Activated T-cell treated with anti-CD3 and anti-CD28 coated beads, Interleukin-2, amount 50 U/mL, for 72 hours (primary cell): Measurements from ENCODE around the gene GC. TPM values are rescaled to one million over a fixed set of nuclear protein-coding genes. Genes with fewer than 3 reads are reported as not detected.
"Not testable (repeated sequence)": the region's sequence is repeated elsewhere in the genome, so short reads cannot be mapped to it uniquely, and the experiment has no call there.

ENCODE experiments used
- ATAC-seq, 2 donors: fragments of 150-1000 bp; cut with Tn5 transposase; replicated peaks in 1 of 2; 2 replicates each; pipeline ENCODE4 v1.10.0; 2021; ENCODE audit warnings: moderate library complexity in 2 of 2, mild to moderate bottlenecking in 1 of 2
- DNase-seq, 2 donors: peaks; one replicate each; pipeline ENCODE4 v3.0.0; 2021 to 2022; ENCODE audit warnings: mixed read lengths in 1 of 2
- H3K27ac Mint-ChIP-seq: one replicate; pipeline ENCODE4 v1.8.0; 2022; ENCODE audit warnings: mild to moderate bottlenecking, moderate library complexity, mixed read lengths
- H3K27me3 Mint-ChIP-seq: one replicate; pipeline ENCODE4 v1.8.0; 2022; ENCODE audit warnings: low read depth, mixed read lengths
- H3K36me3 Mint-ChIP-seq, 2 donors: one replicate each; pipeline ENCODE4 v1.8.0; 2022; ENCODE audit warnings: mixed read lengths in 2 of 2, mild to moderate bottlenecking in 1 of 2; ENCODE audit not compliant: insufficient read depth in 2 of 2
- H3K4me1 Mint-ChIP-seq: one replicate; pipeline ENCODE4 v1.8.0; 2022; ENCODE audit warnings: low read depth, mixed read lengths
- H3K4me3 Mint-ChIP-seq, 2 donors: one replicate each; pipeline ENCODE4 v1.8.0; 2022; ENCODE audit warnings: mild to moderate bottlenecking in 2 of 2, mixed read lengths in 2 of 2, moderate library complexity in 2 of 2
- H3K9me3 Mint-ChIP-seq, 2 donors: one replicate each; pipeline ENCODE4 v1.8.0; 2022; ENCODE audit warnings: mixed read lengths in 2 of 2
- total RNA-seq, 2 donors: library from RNA; stranded (reverse); gene quantifications; one replicate each; pipeline ENCODE4 v1.2.3, GENCODE V29; 2022

The GC gene
- not detected for total RNA-seq

- peaks cover 8% of the 10 kb centered on the region for H3K27me3 Mint-ChIP-seq
- no peak within 1 kb of the TSS for H3K27ac Mint-ChIP-seq
- peaks cover 0 to 3% of the 10 kb centered on the region in 2 donors for H3K9me3 Mint-ChIP-seq
- H3K4me3 Mint-ChIP-seq, result no peak within 1 kb of the TSS
- DNase-seq, result no peak
- H3K4me1 Mint-ChIP-seq, result no peaks in the 10 kb centered on the region
- no peak for ATAC-seq
- H3K36me3 Mint-ChIP-seq, result no peaks in the 10 kb centered on the region
These were observed at the start of gene GC for GRCh38 chr4:71783972-71784371. TSS of gene GC (minus strand) at chr4:71784079. CDS start at chr4:71784018, 61 bp downstream.

GRCh38 chr4:71833232-71833900 is 49.5 kb upstream of the GC start:
- Mint-ChIP-seq H3K27ac (no peak overlapping the region), H3K9me3 (peaks cover 0 to 2% of the 10 kb centered on the region in 2 donors), H3K4me3 (no peak overlapping the region), H3K27me3 (no peaks in the 10 kb centered on the region), H3K36me3 (no peaks in the 10 kb centered on the region), H3K4me1 (no peaks in the 10 kb centered on the region)
- DNase-seq, result no peak
- no peak for ATAC-seq

GRCh38 chr4:71832049-71832448 is 48.2 kb upstream of the GC start:
- no peaks in the 10 kb centered on the region for H3K4me1 Mint-ChIP-seq
- no peak overlapping the region for H3K4me3 Mint-ChIP-seq
- no peak for ATAC-seq
- no peaks in the 10 kb centered on the region for H3K36me3 Mint-ChIP-seq
- peaks cover 0 to 2% of the 10 kb centered on the region in 2 donors for H3K9me3 Mint-ChIP-seq
- no peak overlapping the region for H3K27ac Mint-ChIP-seq
- no peak for DNase-seq
- no peaks in the 10 kb centered on the region for H3K27me3 Mint-ChIP-seq

GRCh38 chr4:71830497-71831190 is 46.8 kb upstream of the GC start:
- no peaks in the 10 kb centered on the region for H3K4me1 Mint-ChIP-seq
- H3K27ac Mint-ChIP-seq, result no peak overlapping the region
- DNase-seq, result no peak
- no peaks in the 10 kb centered on the region for H3K27me3 Mint-ChIP-seq
- H3K9me3 Mint-ChIP-seq, result peaks cover 0 to 6% of the 10 kb centered on the region in 2 donors
- no peak for ATAC-seq
- H3K36me3 Mint-ChIP-seq, result peaks cover 0 to 2% of the 10 kb centered on the region in 2 donors
- no peak overlapping the region for H3K4me3 Mint-ChIP-seq

- H3K9me3 Mint-ChIP-seq, result peaks cover 3 to 8% of the 10 kb centered on the region in 2 donors
- DNase-seq, result no peak
- no peaks in the 10 kb centered on the region for H3K27me3 Mint-ChIP-seq
- H3K4me3 Mint-ChIP-seq, result no peak overlapping the region
- peaks cover 0 to 2% of the 10 kb centered on the region in 2 donors for H3K36me3 Mint-ChIP-seq
- H3K4me1 Mint-ChIP-seq, result no peaks in the 10 kb centered on the region
- ATAC-seq, result no peak
- H3K27ac Mint-ChIP-seq, result no peak overlapping the region
These were observed 44.6 kb upstream of the GC start for GRCh38 chr4:71828470-71828869.

GRCh38 chr4:71827826-71828225 is 43.9 kb upstream of the GC start:
- no peaks in the 10 kb centered on the region for H3K27me3 Mint-ChIP-seq
- H3K4me3 Mint-ChIP-seq, result no peak overlapping the region
- H3K9me3 Mint-ChIP-seq, result peaks cover 3 to 7% of the 10 kb centered on the region in 2 donors

GRCh38 chr4:71816676-71817303 is 32.9 kb upstream of the GC start:
- ATAC-seq, result no peak
- no peaks in the 10 kb centered on the region for H3K4me1 Mint-ChIP-seq
- H3K4me3 Mint-ChIP-seq, result no peak overlapping the region
- H3K36me3 Mint-ChIP-seq, result no peaks in the 10 kb centered on the region
- H3K27me3 Mint-ChIP-seq, result no peaks in the 10 kb centered on the region
- no peak for DNase-seq
- peaks cover 0 to 2% of the 10 kb centered on the region in 2 donors for H3K9me3 Mint-ChIP-seq
- H3K27ac Mint-ChIP-seq, result no peak overlapping the region

More at GRCh38 chr4:71827826-71828225, 43.9 kb upstream of the GC start:
- H3K36me3 Mint-ChIP-seq, result peaks cover 0 to 2% of the 10 kb centered on the region in 2 donors
- ATAC-seq (no peak), DNase-seq (no peak)
- no peaks in the 10 kb centered on the region for H3K4me1 Mint-ChIP-seq
- H3K27ac Mint-ChIP-seq, result no peak overlapping the region

- ATAC-seq, result no peak
- no peaks in the 10 kb centered on the region for H3K4me1 Mint-ChIP-seq
These were observed 30.6 kb upstream of the GC start for GRCh38 chr4:71814433-71814832.

GRCh38 chr4:71809805-71810204 is 25.9 kb upstream of the GC start:
- not testable (repeated sequence) for H3K27ac Mint-ChIP-seq, H3K4me3 Mint-ChIP-seq, ATAC-seq, H3K9me3 Mint-ChIP-seq, H3K36me3 Mint-ChIP-seq, DNase-seq, H3K27me3 Mint-ChIP-seq, H3K4me1 Mint-ChIP-seq

More at GRCh38 chr4:71814433-71814832, 30.6 kb upstream of the GC start:
- DNase-seq, result no peak
- Mint-ChIP-seq H3K36me3 (no peaks in the 10 kb centered on the region), H3K27me3 (no peaks in the 10 kb centered on the region), H3K4me3 (no peak overlapping the region), H3K9me3 (peaks cover 0 to 2% of the 10 kb centered on the region in 2 donors), H3K27ac (no peak overlapping the region)

GRCh38 chr4:71807469-71807868 is 23.6 kb upstream of the GC start:
- H3K27ac Mint-ChIP-seq, result no peak overlapping the region
- no peaks in the 10 kb centered on the region for H3K36me3 Mint-ChIP-seq
- no peaks in the 10 kb centered on the region for H3K27me3 Mint-ChIP-seq
- no peak for DNase-seq
- H3K9me3 Mint-ChIP-seq, result no peaks in the 10 kb centered on the region
- ATAC-seq, result no peak
- H3K4me3 Mint-ChIP-seq, result no peak overlapping the region
- no peaks in the 10 kb centered on the region for H3K4me1 Mint-ChIP-seq

- H3K36me3 Mint-ChIP-seq, H3K27me3 Mint-ChIP-seq, H3K9me3 Mint-ChIP-seq, ATAC-seq, H3K27ac Mint-ChIP-seq, H3K4me1 Mint-ChIP-seq, H3K4me3 Mint-ChIP-seq, DNase-seq: not testable (repeated sequence)
These were observed 21.4 kb upstream of the GC start for GRCh38 chr4:71805230-71805629.

- not testable (repeated sequence) for DNase-seq, H3K36me3 Mint-ChIP-seq, H3K4me1 Mint-ChIP-seq, ATAC-seq, H3K27ac Mint-ChIP-seq, H3K9me3 Mint-ChIP-seq, H3K27me3 Mint-ChIP-seq, H3K4me3 Mint-ChIP-seq
These were observed 20.3 kb upstream of the GC start for GRCh38 chr4:71804017-71804697.

GRCh38 chr4:71785959-71786358 is 2.1 kb upstream of the GC start:
- H3K4me1 Mint-ChIP-seq, result no peaks in the 10 kb centered on the region
- H3K27ac Mint-ChIP-seq, result no peak overlapping the region
- no peak overlapping the region for H3K4me3 Mint-ChIP-seq
- no peaks in the 10 kb centered on the region for H3K36me3 Mint-ChIP-seq
- H3K27me3 Mint-ChIP-seq, result peaks cover 8% of the 10 kb centered on the region
- DNase-seq (no peak), ATAC-seq (no peak)
- H3K9me3 Mint-ChIP-seq, result no peaks in the 10 kb centered on the region
